ENCODE data around the gene BAK1. TPM values are rescaled to one million over a fixed set of nuclear protein-coding genes. Genes with fewer than 3 reads are reported as not detected.

BAK1 gene
- total and polyA plus RNA-seq, 2 of the 4 experiments (the other 2 are of a cell fraction): 12.0 to 19.0 TPM

- Histone ChIP-seq H3K36me3 (ENCODE audit: control insufficient read depth, insufficient read depth, low read length) (no peaks in the 10 kb centered on the region), H2BK20ac (ENCODE audit: low read depth, low read length) (no peak overlapping the region), H3K56ac (ENCODE audit: extremely low read depth, insufficient read depth, low read length) (no peak overlapping the region), H3K9ac (ENCODE audit: low read depth, low read length) (no peak overlapping the region), H2BK5ac (ENCODE audit: low read depth, low read length, poor library complexity, severe bottlenecking) (no peak overlapping the region), H3K27me3 (ENCODE audit: control insufficient read depth, insufficient read depth, low read length) (no peaks in the 10 kb centered on the region), H2AK5ac (ENCODE audit: low read depth, low read length) (no peak overlapping the region), H4K8ac (ENCODE audit: low read depth in 2 of 2, low read length in 2 of 2) (no peak overlapping the region), H3K4me1 (ENCODE audit: control insufficient read depth, insufficient read depth, low read length) (peaks cover 5% of the 10 kb centered on the region), H3K14ac (replicated peaks; ENCODE audit: low read depth, low read length) (no peak overlapping the region), H3K79me1 (ENCODE audit: low read depth in 1 of 2, low read length in 2 of 2) (peaks cover under 1 to 14% of the 10 kb centered on the region in 2 experiments; a peak in 3 of 4 replicates), H3K23ac (ENCODE audit: low read depth, low read length) (no peak overlapping the region), H4K5ac (ENCODE audit: low read depth, low read length) (no peak overlapping the region), H4K91ac (ENCODE audit: insufficient read depth, low read depth, low read length) (no peak overlapping the region), H3K4ac (ENCODE audit: low read depth, low read length) (no peak overlapping the region), H2AFZ (replicated peaks; ENCODE audit: low read length, poor library complexity) (no peak overlapping the region), H3K4me3 (ENCODE audit: insufficient read depth, low read depth, low read length) (no peak overlapping the region), H3K9me1 (ENCODE audit: insufficient read depth, low read length) (peaks cover 2% of the 10 kb centered on the region; the same call in 1 of the 2 replicates), H4K20me1 (ENCODE audit: insufficient read depth, low read length) (no peaks in the 10 kb centered on the region), H3K9me3 (ENCODE audit: control insufficient read depth, insufficient read depth, low read length) (no peaks in the 10 kb centered on the region), H2BK120ac (ENCODE audit: low read depth, low read length) (no peak overlapping the region), H2AK9ac (replicated peaks; ENCODE audit: low read depth, low read length, poor library complexity) (peak overlapping the region; percentile 23), H2BK15ac (ENCODE audit: low read depth, low read length) (no peak overlapping the region), H3K18ac (ENCODE audit: low read depth, low read length) (no peak overlapping the region), H3K4me2 (ENCODE audit: low read depth, low read length) (no peak overlapping the region), H3K27ac (ENCODE audit: insufficient read depth, low read length) (no peak overlapping the region)
- BruUV-seq (replicated peaks): no TSS peak
- dilution Hi-C loops (cut with HindIII; ENCODE audit: low sequenced_read_pairs, unreplicated experiment): no loop called here
- WGBS, 2 experiments (ENCODE audit: extremely low coverage in 2 of 2, insufficient read length in 1 of 2): 26% methylated on average over 3 of the region's 8 CpGs; no CpG with 5 or more reads in 1 of the 2 experiments
- TF ChIP-seq RCOR1 (IDR thresholded peaks at IDR 0.05; ENCODE audit: insufficient replicate concordance, low read length) (no peak), MAZ (IDR thresholded peaks at IDR 0.05; ENCODE audit: borderline replicate concordance, low read depth, low read length) (no peak), ELK1 (IDR thresholded peaks at IDR 0.05; ENCODE audit: borderline replicate concordance, low read depth, low read length) (no peak), CTCF (conservative IDR thresholded peaks at IDR 0.05; ENCODE audit: low read depth, low read length) (peak; percentile 32; the same call in 1 of the 2 replicates), BHLHE40 (IDR thresholded peaks at IDR 0.05; ENCODE audit: low read depth, low read length) (no peak), USF2 (IDR thresholded peaks at IDR 0.05; ENCODE audit: low read depth, low read length) (no peak)
- ATAC-seq (ENCODE audit: low read depth): no peak
- DNase-seq: no peak
- CTCF ChIA-PET: interaction anchor here (0.6 kb wide), 1 partner anchor 73 kb away, joined by 3 read pairs; no protein-coding TSS in a partner anchor
- intact Hi-C loops (cut with micrococcal nuclease): no loop called here
- POLR2A ChIA-PET (ENCODE audit: unreplicated experiment): no interaction called here
- in situ Hi-C loops (cut with MboI; ENCODE audit: low sequenced_read_pairs): loop anchor here (10.0 kb wide), 2 partner anchors 181 to 571 kb away; no protein-coding TSS in a partner anchor
Measured at GRCh38 chr6:33583591-33584155, 3.6 kb upstream of the BAK1 start.
